Adipocyte (in vitro differentiated cells): ENCODE measurements around the gene CCT6A.
"Not testable (repeated sequence)": the region's sequence is repeated elsewhere in the genome, so short reads cannot be mapped to it uniquely, and the experiment has no call there.

Experiments used
- DNase-seq: peaks from one replicate; pipeline ENCODE4 v3.0.0-alpha.2; 2015; ENCODE audit warnings: low read depth
- H3K27me3 ChIP-seq: replicated peaks from 2 replicates; pipeline ENCODE4 v1.7.0; 2013; ENCODE audit warnings: mild to moderate bottlenecking, low read length, moderate library complexity; ENCODE audit not compliant: control insufficient read depth, insufficient read depth
- H3K36me3 ChIP-seq: 2 replicates; pipeline ENCODE4 v1.7.0; 2013; ENCODE audit warnings: low read length, mild to moderate bottlenecking, moderate library complexity; ENCODE audit not compliant: control insufficient read depth, insufficient read depth, severe bottlenecking
- H3K4me1 ChIP-seq: 2 replicates; pipeline ENCODE4 v1.7.0; 2013; ENCODE audit warnings: mild to moderate bottlenecking, low read length, moderate library complexity; ENCODE audit not compliant: control insufficient read depth, insufficient read depth
- H3K4me3 ChIP-seq: 2 replicates; pipeline ENCODE4 v1.7.0; 2013; ENCODE audit warnings: mild to moderate bottlenecking, low read length, moderate library complexity
- H3K9ac ChIP-seq: 2 replicates; pipeline ENCODE4 v1.7.0; 2013; ENCODE audit warnings: mild to moderate bottlenecking, low read length, moderate library complexity
- H3K9me3 ChIP-seq: 2 replicates; pipeline ENCODE4 v1.7.0; 2013; ENCODE audit warnings: mild to moderate bottlenecking, low read length, moderate library complexity; ENCODE audit not compliant: control insufficient read depth

CCT6A gene, protein sequence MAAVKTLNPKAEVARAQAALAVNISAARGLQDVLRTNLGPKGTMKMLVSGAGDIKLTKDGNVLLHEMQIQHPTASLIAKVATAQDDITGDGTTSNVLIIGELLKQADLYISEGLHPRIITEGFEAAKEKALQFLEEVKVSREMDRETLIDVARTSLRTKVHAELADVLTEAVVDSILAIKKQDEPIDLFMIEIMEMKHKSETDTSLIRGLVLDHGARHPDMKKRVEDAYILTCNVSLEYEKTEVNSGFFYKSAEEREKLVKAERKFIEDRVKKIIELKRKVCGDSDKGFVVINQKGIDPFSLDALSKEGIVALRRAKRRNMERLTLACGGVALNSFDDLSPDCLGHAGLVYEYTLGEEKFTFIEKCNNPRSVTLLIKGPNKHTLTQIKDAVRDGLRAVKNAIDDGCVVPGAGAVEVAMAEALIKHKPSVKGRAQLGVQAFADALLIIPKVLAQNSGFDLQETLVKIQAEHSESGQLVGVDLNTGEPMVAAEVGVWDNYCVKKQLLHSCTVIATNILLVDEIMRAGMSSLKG

DNA sequence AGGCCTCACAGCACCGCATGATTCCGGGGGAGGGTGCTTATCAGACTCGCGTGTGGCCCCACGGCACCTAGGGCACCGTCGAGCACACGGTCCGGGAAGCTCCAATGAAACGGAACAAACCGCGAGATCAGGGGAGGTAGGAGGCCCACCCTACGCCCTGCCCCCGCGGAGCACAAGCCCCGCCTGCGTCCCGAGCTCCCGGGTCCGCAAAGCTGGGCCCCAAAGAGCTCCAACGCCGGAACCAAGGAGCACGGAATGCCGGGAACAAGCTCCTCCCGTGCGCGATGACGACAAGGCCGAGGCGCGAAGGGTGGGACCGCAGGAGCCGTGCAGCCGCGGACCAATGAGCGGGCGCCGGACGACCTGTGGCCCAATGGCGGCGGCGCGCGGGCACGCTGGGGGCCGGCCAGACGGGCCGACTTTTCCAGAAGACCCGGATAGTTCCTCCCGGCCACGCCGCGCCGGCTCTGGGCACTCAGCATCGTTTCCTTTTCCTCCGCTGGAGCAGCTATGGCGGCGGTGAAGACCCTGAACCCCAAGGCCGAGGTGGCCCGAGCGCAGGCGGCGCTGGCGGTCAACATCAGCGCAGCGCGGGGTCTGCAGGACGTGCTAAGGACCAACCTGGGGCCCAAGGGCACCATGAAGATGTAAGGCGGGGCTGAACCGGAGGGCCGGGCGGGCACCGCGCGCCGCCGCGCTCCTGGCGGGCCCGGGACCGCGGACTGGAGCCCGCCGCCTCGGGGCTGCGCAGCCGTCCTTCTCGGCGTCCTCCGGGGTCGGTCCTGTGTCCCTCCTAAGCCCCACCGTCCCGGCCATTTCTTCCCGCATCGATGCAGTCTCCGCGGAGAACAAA, at the start of gene CCT6A, which contains the start of gene PSPH:
TSS of gene CCT6A (plus strand) at position 427 of the 853 bp plus-strand sequence. CDS start at position 511, 84 bp downstream.
TSS of gene PSPH (minus strand) at position 106 of the 853 bp plus-strand sequence. CDS start 30,232 bp downstream, outside the sequence.
- peak; percentile 100 for DNase-seq
- Histone ChIP-seq H3K9ac (peak within 1 kb of the TSS; percentile 97), H3K36me3 (peaks cover 36% of the 10 kb centered on the region), H3K27me3 (no peaks in the 10 kb centered on the region), H3K9me3 (no peaks in the 10 kb centered on the region), H3K4me3 (peak within 1 kb of the TSS; percentile 96), H3K4me1 (peaks cover 31% of the 10 kb centered on the region)

DNA sequence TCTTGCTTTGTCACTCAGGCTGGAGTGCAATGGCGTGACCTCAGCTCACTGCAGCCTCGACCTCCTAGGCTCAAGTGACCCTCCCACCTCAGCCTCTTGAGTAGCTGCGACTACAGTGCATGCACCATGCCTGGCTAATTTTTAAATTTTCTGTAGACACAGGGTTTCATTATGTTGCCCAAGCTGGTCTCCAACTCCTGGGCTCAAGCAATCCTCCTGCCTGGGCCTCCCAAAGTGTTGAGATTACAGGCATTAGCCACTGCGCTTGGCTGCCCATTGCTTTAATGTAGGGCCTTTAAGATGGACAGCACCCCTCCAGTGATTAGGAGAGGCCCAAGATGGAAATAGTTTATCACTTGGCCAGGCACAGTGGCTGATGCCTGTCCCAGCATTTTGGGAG, 47.8 kb upstream of the CCT6A start:
- no peak overlapping the region for H3K4me3 ChIP-seq
- H3K9ac ChIP-seq: no peak overlapping the region
- peaks cover 6% of the 10 kb centered on the region for H3K4me1 ChIP-seq
- no peak for DNase-seq
- no peaks in the 10 kb centered on the region for H3K27me3 ChIP-seq
- H3K36me3 ChIP-seq: peaks cover 8% of the 10 kb centered on the region
- H3K9me3 ChIP-seq: no peaks in the 10 kb centered on the region

DNA sequence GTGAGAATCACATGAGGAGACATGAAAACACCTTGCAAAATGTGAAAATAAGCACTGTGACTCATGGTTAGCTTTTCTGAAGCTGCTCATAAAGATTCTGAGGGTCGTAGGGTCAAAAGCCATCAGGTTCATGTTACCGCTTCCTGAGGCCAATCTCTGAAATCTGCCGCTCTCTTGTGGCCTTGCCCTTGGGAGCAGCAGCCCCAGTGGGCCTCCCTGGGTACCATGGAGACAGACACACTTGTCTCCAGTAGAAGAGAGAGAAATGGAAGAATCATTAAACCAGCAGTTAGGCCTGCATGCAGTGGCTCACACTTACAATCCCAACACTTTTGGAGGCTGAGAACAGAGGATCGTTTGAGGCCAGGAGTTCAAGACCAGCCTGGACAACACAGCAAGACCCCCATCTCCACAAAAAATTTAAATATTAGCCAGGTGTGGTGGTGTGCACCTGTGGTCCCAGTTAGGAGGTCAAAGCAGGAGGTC, 44.4 kb upstream of the CCT6A start:
- Histone ChIP-seq H3K36me3 (peaks cover 5% of the 10 kb centered on the region), H3K4me1 (no peaks in the 10 kb centered on the region), H3K9me3 (no peaks in the 10 kb centered on the region), H3K9ac (no peak overlapping the region), H3K4me3 (no peak overlapping the region), H3K27me3 (no peaks in the 10 kb centered on the region)
- DNase-seq: no peak

DNA sequence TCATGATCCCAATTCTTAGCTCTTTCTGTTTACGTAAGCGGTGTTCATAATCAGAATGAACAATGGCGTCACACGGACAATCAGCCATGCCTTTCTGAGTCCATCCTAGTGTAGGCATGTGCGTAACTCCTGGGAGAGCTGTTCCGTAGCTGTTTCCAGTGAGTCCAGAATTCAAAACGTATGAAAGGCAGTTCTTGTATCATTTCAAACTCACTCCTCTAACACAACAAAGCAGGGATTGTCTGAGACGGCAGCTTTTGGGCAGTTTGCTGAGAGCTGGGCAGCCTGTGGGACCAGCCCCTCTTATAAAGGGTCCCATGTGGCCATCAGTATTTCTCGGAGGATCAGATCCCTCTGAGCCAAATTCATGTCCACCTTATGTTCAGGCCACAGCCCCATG, 43.7 kb upstream of the CCT6A start:
- Histone ChIP-seq H3K36me3 (peaks cover 6% of the 10 kb centered on the region), H3K4me1 (no peaks in the 10 kb centered on the region), H3K9ac (no peak overlapping the region), H3K4me3 (no peak overlapping the region), H3K9me3 (no peaks in the 10 kb centered on the region), H3K27me3 (no peaks in the 10 kb centered on the region)
- no peak for DNase-seq

DNA sequence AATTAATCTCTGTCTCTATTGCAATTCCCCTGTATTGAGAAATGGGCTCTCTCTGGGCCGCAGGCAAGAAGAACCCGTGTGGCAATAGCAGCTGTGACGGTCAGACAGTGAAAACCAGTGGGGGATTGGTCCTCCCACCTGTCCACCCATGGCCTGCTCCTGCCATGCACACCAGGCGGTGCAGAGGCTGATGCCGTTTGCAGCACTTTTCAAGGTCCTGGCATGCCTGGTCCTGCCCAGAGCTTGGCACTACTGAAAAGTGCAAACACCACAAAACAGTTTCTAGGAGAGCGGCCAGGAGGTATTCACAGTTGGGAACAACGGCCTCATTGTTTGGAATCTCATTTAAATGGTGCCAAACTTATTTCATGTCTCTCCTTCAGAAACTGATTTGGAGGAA, 41.9 kb upstream of the CCT6A start:
- no peaks in the 10 kb centered on the region for H3K4me1 ChIP-seq
- no peak overlapping the region for H3K4me3 ChIP-seq
- DNase-seq: no peak
- H3K9me3 ChIP-seq: no peaks in the 10 kb centered on the region
- H3K9ac ChIP-seq: no peak overlapping the region
- peaks cover 14% of the 10 kb centered on the region for H3K36me3 ChIP-seq
- H3K27me3 ChIP-seq: no peaks in the 10 kb centered on the region

DNA sequence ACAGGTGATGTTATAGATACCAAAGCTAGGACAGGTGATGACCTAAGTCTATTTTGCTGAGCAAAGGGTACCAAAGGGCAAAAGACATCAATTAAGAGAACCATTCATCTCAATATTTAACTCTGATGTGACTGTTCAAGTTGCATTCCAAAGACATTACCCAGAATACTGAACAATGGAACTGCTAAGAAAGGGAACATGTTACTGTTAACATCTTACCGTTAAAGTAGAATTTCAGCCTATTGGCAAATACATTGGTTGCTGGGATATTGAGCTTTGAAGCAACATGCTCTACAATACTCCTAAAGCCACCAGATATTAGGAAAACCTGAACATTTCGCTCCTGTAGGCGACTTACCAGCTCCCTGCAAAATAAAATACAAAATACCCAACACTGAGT, 34.5 kb upstream of the CCT6A start:
- H3K9me3 ChIP-seq, H3K27me3 ChIP-seq, H3K9ac ChIP-seq, H3K4me1 ChIP-seq, DNase-seq, H3K4me3 ChIP-seq: not testable (repeated sequence)
- H3K36me3 ChIP-seq: peaks cover 33% of the 10 kb centered on the region

DNA sequence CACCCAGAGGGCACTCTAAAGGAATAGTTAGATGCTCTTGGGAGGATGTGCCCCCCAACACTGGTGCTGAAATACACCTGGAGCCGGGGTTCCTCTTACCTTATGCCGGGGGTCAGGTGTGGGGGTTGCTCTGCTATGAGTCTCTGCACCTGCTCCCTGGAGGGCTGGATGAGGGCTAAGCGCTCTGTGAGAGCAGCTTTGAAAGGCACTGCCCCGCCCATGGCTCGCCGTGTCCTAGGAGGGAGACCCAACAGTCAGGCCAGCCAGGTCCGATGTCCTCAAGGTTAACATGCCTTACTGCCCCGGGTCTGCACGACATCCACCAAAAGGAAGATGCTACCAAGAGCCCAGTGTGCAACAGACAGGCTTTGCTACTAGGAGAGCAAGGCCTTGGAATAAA, 32.1 kb upstream of the CCT6A start:
- Histone ChIP-seq H3K27me3 (no peaks in the 10 kb centered on the region), H3K4me3 (no peak overlapping the region), H3K9ac (no peak overlapping the region), H3K4me1 (no peaks in the 10 kb centered on the region), H3K36me3 (peaks cover 22% of the 10 kb centered on the region), H3K9me3 (no peaks in the 10 kb centered on the region)
- DNase-seq: no peak

DNA sequence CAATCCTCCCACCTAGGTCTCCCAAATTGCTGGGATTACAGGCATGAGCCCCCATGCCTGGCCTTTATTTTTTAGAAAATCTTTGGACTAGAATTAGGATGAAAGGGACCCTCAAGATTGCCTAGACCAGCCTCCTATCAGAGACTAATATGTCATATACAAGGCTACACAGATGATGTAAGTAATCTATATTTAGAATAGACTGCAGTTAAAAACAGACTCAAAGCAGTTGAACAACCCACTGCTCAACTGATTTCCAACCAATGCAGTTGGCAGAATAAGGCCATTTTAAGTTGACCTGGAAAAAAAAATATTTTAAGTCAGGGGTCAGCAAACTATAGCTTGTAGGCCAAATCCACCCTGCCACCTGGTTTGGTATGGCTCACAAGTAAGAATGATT, 28.1 kb upstream of the CCT6A start:
- Histone ChIP-seq H3K9ac (no peak overlapping the region), H3K36me3 (peaks cover 15% of the 10 kb centered on the region), H3K4me3 (no peak overlapping the region), H3K4me1 (no peaks in the 10 kb centered on the region), H3K27me3 (no peaks in the 10 kb centered on the region), H3K9me3 (no peaks in the 10 kb centered on the region)
- DNase-seq: no peak

DNA sequence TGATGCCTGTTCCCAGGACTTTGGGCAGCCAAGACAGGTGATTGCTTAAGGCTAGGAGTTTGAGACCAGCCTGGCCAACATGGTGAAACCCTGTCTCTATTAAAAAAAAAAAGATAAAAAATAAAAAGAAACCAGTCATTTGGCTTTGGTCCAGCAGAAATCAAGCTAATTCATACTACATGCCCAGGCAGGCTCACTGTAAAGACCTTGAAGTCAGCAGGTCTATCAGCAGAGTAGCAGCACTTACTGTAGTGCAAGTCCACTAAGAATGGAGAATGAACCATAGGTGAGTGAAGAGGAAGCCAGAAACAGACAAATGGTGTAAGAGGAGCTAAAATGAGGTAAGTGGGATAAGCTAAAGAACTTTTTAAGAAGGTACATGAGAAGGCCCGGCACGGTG, 25.0 kb upstream of the CCT6A start:
- DNase-seq: peak; percentile 3

DNA sequence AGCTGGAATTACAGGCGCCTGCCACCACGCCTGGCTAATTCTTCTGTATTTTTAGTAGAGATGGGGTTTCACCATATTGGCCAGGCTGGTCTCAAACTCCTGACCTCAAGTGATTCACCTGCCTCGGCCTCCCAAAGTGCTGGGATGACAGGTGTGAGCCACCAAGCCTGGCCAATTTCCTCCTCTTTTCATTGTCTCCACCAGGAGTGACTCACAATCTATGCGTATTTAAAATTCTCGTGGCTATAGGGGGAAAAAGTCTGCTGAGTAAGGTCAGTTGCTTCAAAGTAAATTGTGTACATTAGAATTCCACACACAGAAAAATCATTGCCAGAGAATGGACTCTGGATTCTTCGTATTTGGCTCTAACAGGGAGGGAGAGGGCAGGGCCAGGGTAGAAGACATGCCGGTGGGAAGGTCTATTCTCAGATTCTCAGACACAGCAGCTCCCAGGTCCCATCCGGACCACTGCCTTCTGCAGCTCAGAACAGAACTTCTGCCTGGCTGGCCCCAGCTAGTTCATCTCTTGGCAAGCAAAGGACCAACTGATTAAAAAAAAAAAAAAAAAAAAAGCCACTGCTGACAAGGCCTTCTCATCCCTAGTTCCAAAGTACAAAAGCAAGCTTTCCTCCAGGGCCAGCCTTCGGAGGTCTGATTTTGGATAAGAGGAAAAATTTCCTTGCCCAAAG, 22.5 kb upstream of the CCT6A start:
- Histone ChIP-seq H3K27me3 (no peaks in the 10 kb centered on the region), H3K9me3 (no peaks in the 10 kb centered on the region), H3K4me1 (peaks cover 11% of the 10 kb centered on the region), H3K36me3 (peaks cover 11% of the 10 kb centered on the region), H3K9ac (no peak overlapping the region), H3K4me3 (no peak overlapping the region)
- DNase-seq: peak; percentile 1

More for the DNA sequence above, 25.0 kb upstream of the CCT6A start:
- no peak overlapping the region for H3K9ac ChIP-seq
- H3K9me3 ChIP-seq: no peaks in the 10 kb centered on the region
- no peaks in the 10 kb centered on the region for H3K27me3 ChIP-seq
- H3K36me3 ChIP-seq: peaks cover 11% of the 10 kb centered on the region
- H3K4me1 ChIP-seq: peaks cover under 1% of the 10 kb centered on the region
- no peak overlapping the region for H3K4me3 ChIP-seq
